K562 (cell line): ENCODE measurements around the gene CLEC19A. TPM values are rescaled to one million over a fixed set of nuclear protein-coding genes. Genes with fewer than 3 reads are reported as not detected.

ENCODE experiments used
- ATAC-seq: fragments of 200-7000 bp; cut with Tn5 transposase; 3 replicates; pipeline ENCODE4 v1.9.1; 2020; ENCODE audit warnings: moderate library complexity
- BruUV-seq: library from RNA; stranded (reverse); fragments of 400-500 nt; replicated peaks from 2 replicates; lab custom pipeline; 2021; lab: Mats Ljungman, UMichigan
- CTCF ChIA-PET: fragments of 300-600 bp; formaldehyde crosslinking; extraction: SDS; loops from one replicate; lab custom pipeline; 2021; ENCODE audit warnings: low intra/inter-chr PET ratio; lab: Yijun Ruan, JAX
- POLR2A ChIA-PET: fragments of 300-600, 350-650 bp; sonication (Branson Sonifier 250); formaldehyde crosslinking; extraction: SDS; loops from one replicate; lab custom pipeline; 2021; ENCODE audit warnings: antibody characterized with exemption, inconsistent platforms; lab: Yijun Ruan, JAX
- DNase-seq, 4 experiments: peaks; one replicate each; pipeline versions ENCODE4 v3.0.0 to v3.0.0-alpha.2; 2011 to 2018; ENCODE audit warnings: low spot score in 3 of 4, mixed read lengths in 3 of 4; ENCODE audit errors: extremely low read depth in 1 of 4
- FAIRE-seq: peaks from 2 replicates; lab custom pipeline; 2011; peaks lifted over from hg19 to GRCh38; lab: Jason Lieb, UNC
- H2AFZ ChIP-seq: 2 replicates; pipeline ENCODE4 v1.6.0; 2011; ENCODE audit warnings: low read depth, low read length, control low read depth, inconsistent platforms
- H3K27ac ChIP-seq: fragments of 200-600 bp; 3 replicates; pipeline ENCODE4 v1.8.0; 2011; ENCODE audit warnings: low read depth, mild to moderate bottlenecking, control low read depth, inconsistent platforms, low read length, moderate library complexity, mixed read lengths; ENCODE audit errors: extremely low read depth
- H3K27me3 ChIP-seq, 2 experiments: fragments of 300-600 bp in 1 of 2; 2 replicates in 1 of 2; 3 replicates in 1 of 2; pipeline versions ENCODE4 v1.6.0 to v1.8.0; 2011; ENCODE audit warnings: inconsistent platforms in 2 of 2, low read length in 2 of 2, mild to moderate bottlenecking in 1 of 2, mixed read lengths in 1 of 2, moderate library complexity in 1 of 2; ENCODE audit not compliant: control insufficient read depth in 2 of 2, insufficient read depth in 2 of 2
- H3K36me3 ChIP-seq: fragments of 300-600 bp; 3 replicates; pipeline ENCODE4 v1.8.0; 2011; ENCODE audit warnings: mild to moderate bottlenecking, low read length, inconsistent platforms; ENCODE audit not compliant: control insufficient read depth, insufficient read depth
- H3K4me1 ChIP-seq, 2 experiments: fragments of 200-600 bp in 1 of 2; replicated peaks in 1 of 2; 2 replicates in 1 of 2; 3 replicates in 1 of 2; pipeline versions ENCODE4 v1.5.1 to v1.8.0; 2011; ENCODE audit warnings: inconsistent platforms in 2 of 2, low read length in 2 of 2, mild to moderate bottlenecking in 1 of 2, mixed read lengths in 1 of 2, moderate library complexity in 1 of 2; ENCODE audit not compliant: control insufficient read depth in 2 of 2, insufficient read depth in 2 of 2
- H3K4me2 ChIP-seq: 2 replicates; pipeline ENCODE4 v1.6.1; 2011; ENCODE audit warnings: low read length, control low read depth, inconsistent platforms, mixed read lengths; ENCODE audit not compliant: insufficient read depth
- H3K4me3 ChIP-seq: fragments of 200-600 bp; sonication (generic), shearing (Covaris generic); 2 replicates; pipeline ENCODE4 v1.5.1; 2016; ENCODE audit warnings: control low read depth, inconsistent platforms
- H3K79me2 ChIP-seq: fragments of 200-600 bp; 3 replicates; pipeline ENCODE4 v1.8.0; 2011; ENCODE audit warnings: low read length, inconsistent platforms; ENCODE audit not compliant: control insufficient read depth, insufficient read depth
- H3K9ac ChIP-seq, 2 experiments: 2 replicates each; pipeline versions ENCODE4 v1.6.0 to v1.6.1; 2011; ENCODE audit warnings: low read depth in 2 of 2, low read length in 2 of 2, control low read depth in 1 of 2, inconsistent platforms in 1 of 2, mild to moderate bottlenecking in 1 of 2, mixed read lengths in 1 of 2; ENCODE audit not compliant: insufficient read depth in 1 of 2
- H3K9me1 ChIP-seq: one replicate; pipeline ENCODE4 v1.6.0; 2011; ENCODE audit warnings: inconsistent platforms, mild to moderate bottlenecking, low read length, moderate library complexity; ENCODE audit not compliant: control insufficient read depth, insufficient read depth
- H3K9me3 ChIP-seq: replicated peaks from 2 replicates; pipeline ENCODE4 v1.5.1; 2011; ENCODE audit warnings: low read depth, low read length, inconsistent platforms; ENCODE audit not compliant: control insufficient read depth, insufficient read depth
- H4K20me1 ChIP-seq: replicated peaks from 2 replicates; pipeline ENCODE4 v1.6.1; 2011; ENCODE audit warnings: low read length, inconsistent platforms, mixed read lengths; ENCODE audit not compliant: control insufficient read depth, insufficient read depth
- BRD4 ChIP-seq: fragments of 200-600 bp; sonication (generic); IDR thresholded peaks from 2 replicates; pipeline ENCODE4 v1.6.1; 2017; ENCODE audit warnings: inconsistent platforms
- C11orf30 ChIP-seq: fragments of 450-650 bp; IDR thresholded peaks from 2 replicates; pipeline ENCODE4 v1.6.1; 2016; ENCODE audit warnings: low read depth, mild to moderate bottlenecking
- CTCF ChIP-seq, 3 experiments: IDR thresholded peaks in 2 of 3; conservative IDR thresholded peaks in 1 of 3; 2 replicates each; pipeline ENCODE4 v1.5.1; 2011 to 2012; ENCODE audit warnings: low read length in 3 of 3, mild to moderate bottlenecking in 3 of 3, control low read depth in 2 of 3, improper control_type of control experiment in 1 of 3, inconsistent platforms in 1 of 3, low read depth in 1 of 3, mixed read lengths in 1 of 3, moderate library complexity in 1 of 3; ENCODE audit not compliant: insufficient read depth in 2 of 3
- EZH2 ChIP-seq: IDR thresholded peaks from 2 replicates; pipeline ENCODE4 v1.6.1; 2012; ENCODE audit warnings: low read depth, mild to moderate bottlenecking, inconsistent platforms, low read length, borderline replicate concordance
- JUND ChIP-seq, 2 experiments: IDR thresholded peaks; 2 replicates in 1 of 2; 3 replicates in 1 of 2; pipeline ENCODE4 v1.6.1; 2011; ENCODE audit warnings: borderline replicate concordance in 2 of 2, low read depth in 2 of 2, low read length in 2 of 2, improper control_type of control experiment in 1 of 2, missing biosample characterization in 1 of 2, missing genetic modification characterization in 1 of 2, missing genetic modification reagents in 1 of 2
- LEF1 ChIP-seq: fragments of 450-650 bp; IDR thresholded peaks from 2 replicates; pipeline ENCODE4 v1.6.1; 2016; ENCODE audit warnings: mild to moderate bottlenecking
- MAFK ChIP-seq: IDR thresholded peaks from 2 replicates; pipeline ENCODE4 v1.6.1; 2011; ENCODE audit warnings: low read length, improper control_type of control experiment
- NFE2 ChIP-seq: IDR thresholded peaks from 2 replicates; pipeline ENCODE4 v1.6.1; 2014; ENCODE audit warnings: antibody characterized with exemption, low read depth
- POLR3G ChIP-seq: IDR thresholded peaks from 2 replicates; pipeline ENCODE4 v1.6.1; 2011; ENCODE audit not compliant: insufficient read length, insufficient replicate concordance; ENCODE audit errors: extremely low read depth
- PRPF4 ChIP-seq: fragments of 200-400 bp; formaldehyde crosslinking; IDR thresholded peaks from one replicate; pipeline ENCODE4 v1.6.1; 2017; ENCODE audit warnings: low read length, low read depth, mild to moderate bottlenecking; ENCODE audit not compliant: insufficient read depth, poor library complexity, severe bottlenecking
- SAFB2 ChIP-seq: fragments of 200-400 bp; formaldehyde crosslinking; IDR thresholded peaks from 2 replicates; pipeline ENCODE4 v1.6.1; 2018; ENCODE audit warnings: borderline replicate concordance, low read length, low read depth, moderate library complexity; ENCODE audit not compliant: severe bottlenecking
- SIN3B ChIP-seq: fragments of 450-650 bp; IDR thresholded peaks from 2 replicates; pipeline ENCODE4 v1.6.1; 2017; ENCODE audit warnings: low read depth, mild to moderate bottlenecking, moderate library complexity
- SREBF2 ChIP-seq: sonication (generic); formaldehyde crosslinking; IDR thresholded peaks from 2 replicates; pipeline ENCODE4 v1.4.0; 2020; ENCODE audit warnings: mild to moderate bottlenecking, missing genetic modification reagents
- ZBTB1 ChIP-seq: sonication (generic); formaldehyde crosslinking; IDR thresholded peaks from 2 replicates; pipeline ENCODE4 v1.8.1; 2023; ENCODE audit warnings: missing genetic modification reagents, low read depth, mild to moderate bottlenecking, borderline replicate concordance
- ZHX1 ChIP-seq: fragments of 150-350 bp; conservative IDR thresholded peaks from 2 replicates; pipeline ENCODE4 v1.6.1; 2014; ENCODE audit warnings: low read length
- ZNF444 ChIP-seq: fragments of 250-450 bp; sonication (Bioruptor Pico); IDR thresholded peaks from 2 replicates; pipeline ENCODE4 v1.4.0; 2020; ENCODE audit warnings: mild to moderate bottlenecking, moderate library complexity
- ZNF695 ChIP-seq: fragments of 450-650 bp; formaldehyde crosslinking; IDR thresholded peaks from 2 replicates; pipeline ENCODE4 v1.4.0; 2020; ENCODE audit warnings: mild to moderate bottlenecking, moderate library complexity
- WGBS: fragments of 100-300 bp; shearing (Covaris generic); methylation state at CpG from one replicate; pipeline ENCODE4 v1.1.6; 2016; ENCODE audit warnings: low coverage, mixed read lengths; ENCODE audit not compliant: insufficient coverage; ENCODE audit errors: missing lambda C conversion rate; 5-methylcytosine and 5-hydroxymethylcytosine counted together
- in situ Hi-C: fragments of 300-500 bp; cut with MboI; formaldehyde crosslinking; loops from 4 replicates; pipeline ENCODE4 v1.15.0; 2018; ENCODE audit warnings: inconsistent platforms, mixed read lengths
- intact Hi-C: fragments of 100-400 bp; cut with micrococcal nuclease; formaldehyde crosslinking; loops from 2 replicates; pipeline ENCODE4 v1.14.2; 2022
- polyA plus RNA-seq, 8 experiments: library from polyadenylated mRNA; depleted of rRNA in 4 of 8; stranded (reverse) in 5 of 8; unstranded in 3 of 8; fragments of >200 nt; fragmentation: Nextera tagmentation in 2 of 8; fragmentation: Illumina TruSeq in 1 of 8; extraction: Ambion mirVana in 2 of 8; extraction: Trizol in 1 of 8; gene quantifications; 2 replicates each; pipeline versions ENCODE4 v1.2.1 to v1.2.3, GENCODE V29; 2011 to 2014; ENCODE audit warnings: inconsistent platforms in 1 of 8, missing spikeins in 1 of 8
- total RNA-seq, 7 experiments: library from RNA; depleted of rRNA in 6 of 7; stranded (reverse); fragments of >200 nt in 6 of 7; fragmentation: Illumina TruSeq in 2 of 7; extraction: Trizol in 2 of 7; gene quantifications; 2 replicates each; pipeline versions ENCODE4 v1.2.1 to v1.2.3, GENCODE V29; 2011 to 2021; ENCODE audit warnings: low replicate concordance in 1 of 7
- TF ChIP-seq, protein P1 (sequence below): fragments of 250-450 bp; sonication (Bioruptor Pico); IDR thresholded peaks from 2 replicates; pipeline ENCODE4 v1.9.0; 2021; ENCODE audit warnings: mild to moderate bottlenecking

Gene CLEC19A
- total and polyA plus RNA-seq, 9 of the 15 experiments (the other 6 are each of a cell fraction or from before 2014, with no cell fraction given), result not detected

DNA sequence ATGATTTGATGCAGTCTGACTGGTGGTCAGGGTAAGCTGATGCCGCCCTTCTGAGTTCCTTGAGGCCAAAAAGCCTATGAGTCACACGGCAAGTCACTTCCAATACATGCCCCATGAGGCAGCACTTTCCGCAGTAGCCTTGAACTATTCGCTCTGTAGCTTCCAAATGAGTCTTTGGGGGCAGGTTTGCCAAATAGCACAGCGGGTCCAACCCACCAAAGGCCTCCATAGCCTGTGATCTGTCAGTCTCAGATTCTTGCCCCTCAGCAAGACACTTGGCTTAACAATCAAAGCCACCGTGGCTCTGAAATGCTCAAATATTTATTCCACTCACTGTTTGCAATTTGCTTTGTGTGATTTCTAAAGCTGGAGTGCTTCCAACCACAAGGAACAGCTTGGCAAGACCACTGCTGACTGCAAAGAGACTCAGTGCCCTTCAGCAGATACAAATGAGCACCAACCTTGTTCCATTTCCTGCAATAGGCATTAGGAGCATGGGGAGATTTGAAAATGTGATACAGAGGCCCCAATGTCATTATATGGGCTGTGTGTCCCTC lies 45.4 kb downstream of the CLEC19A start:
- H3K79me2 ChIP-seq, result no peaks in the 10 kb centered on the region
- ChIA-PET CTCF (no interaction called here), POLR2A (interaction anchor here (0.6 to 1.1 kb wide), 3 partner anchors 8 to 55 kb away, joined by 3 to 4 read pairs (median 3); no protein-coding TSS in a partner anchor)
- ATAC-seq (peak; percentile 73), DNase-seq (peak in 2 of 4 experiments; percentile 15 to 30), FAIRE-seq (peak; percentile 23)
- in situ Hi-C loops, result no loop called here
- peaks cover 0 to 8% of the 10 kb centered on the region in 2 experiments; a peak in 1 of 5 replicates for H3K27me3 ChIP-seq
- H3K9ac ChIP-seq, result no peak overlapping the region
- intact Hi-C loops, result no loop called here
- peaks cover 0 to 10% of the 10 kb centered on the region in 2 experiments; a peak in 3 of 5 replicates for H3K4me1 ChIP-seq
- peak overlapping the region; percentile 82 for H2AFZ ChIP-seq
- peak overlapping the region; percentile 53; the same call in 2 of the 3 replicates for H3K27ac ChIP-seq
- H3K9me1 ChIP-seq, result no peaks in the 10 kb centered on the region
- BruUV-seq, result no TSS peak
- no peaks in the 10 kb centered on the region for H3K36me3 ChIP-seq
- H3K4me2 ChIP-seq, result 0 out of 2 replicates have a peak overlapping the region, but pooled peaks have one; percentile 7
- H3K9me3 ChIP-seq, result no peaks in the 10 kb centered on the region
- H3K4me3 ChIP-seq, result no peak overlapping the region
- WGBS, result 2% methylated on average over 6 of the region's 6 CpGs
- H4K20me1 ChIP-seq, result no peaks in the 10 kb centered on the region
- TF ChIP-seq SREBF2 (no peak), JUND (IDR thresholded peaks at IDR 0.05; ENCODE audit: borderline replicate concordance, low read depth, low read length) (peak; percentile 67), JUND (tag; IDR thresholded peaks at IDR 0.05; ENCODE audit: borderline replicate concordance, low read depth, low read length) (peak; percentile 41; the same call in 1 of the 3 replicates), C11orf30 (peak; percentile 57; the same call in 1 of the 2 replicates), ZNF695 (CRISPR knock-in tag) (no peak), SIN3B (no peak), CTCF (IDR thresholded peaks at IDR 0.05 in 2 of 3, conservative IDR thresholded peaks at IDR 0.05 in 1 of 3; ENCODE audit: insufficient read depth in 2 of 3, low read depth in 1 of 3, low read length in 3 of 3) (0 out of 6 replicates have a peak, but pooled peaks of 1 of the 3 experiments have one; percentile 4), EZH2 (no peak), ZNF444 (CRISPR knock-in tag) (no peak), ZBTB1 (CRISPR knock-in tag) (no peak), SAFB2 (no peak), ZHX1 (no peak), PRPF4 (no peak), LEF1 (no peak), POLR3G (no peak), MAFK (peak; percentile 28; the same call in 1 of the 2 replicates), BRD4 (no peak), NFE2 (peak; percentile 79)
- TF ChIP-seq, protein P1, sequence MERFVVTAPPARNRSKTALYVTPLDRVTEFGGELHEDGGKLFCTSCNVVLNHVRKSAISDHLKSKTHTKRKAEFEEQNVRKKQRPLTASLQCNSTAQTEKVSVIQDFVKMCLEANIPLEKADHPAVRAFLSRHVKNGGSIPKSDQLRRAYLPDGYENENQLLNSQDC (CRISPR knock-in tag), result no peak
